ENCODE results near the gene APOO. TPM values are rescaled to one million over a fixed set of nuclear protein-coding genes. Genes with fewer than 3 reads are reported as not detected.

APOO gene
- total and polyA plus RNA-seq, 3 donors from 2014 or later: 29.4 to 33.8 (median 31.1) TPM

DNA sequence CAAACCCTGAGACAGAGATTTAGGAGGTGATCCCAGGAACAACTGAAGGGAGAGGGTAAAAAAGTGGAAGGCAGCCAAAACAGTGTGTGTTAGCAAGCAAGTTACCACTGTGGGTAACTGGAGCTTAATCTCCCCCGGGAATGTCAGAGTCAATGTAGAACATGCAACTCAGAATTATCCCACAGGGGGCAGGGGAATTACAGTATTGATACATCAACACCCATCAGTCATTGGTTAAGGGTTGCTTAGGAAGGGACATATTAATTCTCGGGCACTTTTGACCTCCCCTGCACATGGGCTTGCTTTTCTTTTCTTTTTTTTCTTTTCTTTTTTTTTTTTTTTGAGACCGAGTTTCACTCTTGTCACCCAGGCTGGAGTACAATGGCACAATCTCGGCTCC is 29.4 kb upstream of the APOO start:
- intact Hi-C loops (cut with DNase I; ENCODE audit: low total_unique reads): no loop called here

DNA sequence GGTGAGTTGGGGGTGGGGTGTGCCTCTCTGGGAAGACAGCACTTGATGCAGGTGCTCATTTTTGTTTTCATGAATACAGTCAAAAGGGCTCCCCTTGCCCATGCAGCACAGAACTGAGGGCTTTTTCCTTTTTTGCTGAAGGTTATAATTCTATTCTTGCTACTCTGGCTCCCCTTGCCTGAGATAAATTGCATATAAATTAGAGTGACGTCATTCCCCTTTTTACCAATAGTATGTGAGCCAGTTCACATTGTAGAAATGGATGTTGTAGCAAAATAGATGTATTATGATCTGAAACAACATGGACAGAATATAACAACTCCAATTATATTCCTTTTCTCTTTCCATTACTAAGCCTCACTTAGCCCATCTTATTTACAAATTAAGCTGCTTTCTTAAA is 28.4 kb upstream of the APOO start:
- Histone ChIP-seq H3K27me3 (no peaks in the 10 kb centered on the region), H3K4me3 (no peak overlapping the region), H3K27ac (no peak overlapping the region), H3K36me3 (ENCODE audit: low read depth, missing control alignments) (no peaks in the 10 kb centered on the region), H3K9me3 (no peaks in the 10 kb centered on the region), H3K4me1 (no peaks in the 10 kb centered on the region)
- intact Hi-C loops (cut with DNase I; ENCODE audit: low total_unique reads): no loop called here
- 31 to 63% methylated on average over 1 of the region's 1 CpG for WGBS, 2 donors
- TF ChIP-seq POLR2A (IDR thresholded peaks at IDR 0.05): no peak
- TF ChIP-seq, protein P1, sequence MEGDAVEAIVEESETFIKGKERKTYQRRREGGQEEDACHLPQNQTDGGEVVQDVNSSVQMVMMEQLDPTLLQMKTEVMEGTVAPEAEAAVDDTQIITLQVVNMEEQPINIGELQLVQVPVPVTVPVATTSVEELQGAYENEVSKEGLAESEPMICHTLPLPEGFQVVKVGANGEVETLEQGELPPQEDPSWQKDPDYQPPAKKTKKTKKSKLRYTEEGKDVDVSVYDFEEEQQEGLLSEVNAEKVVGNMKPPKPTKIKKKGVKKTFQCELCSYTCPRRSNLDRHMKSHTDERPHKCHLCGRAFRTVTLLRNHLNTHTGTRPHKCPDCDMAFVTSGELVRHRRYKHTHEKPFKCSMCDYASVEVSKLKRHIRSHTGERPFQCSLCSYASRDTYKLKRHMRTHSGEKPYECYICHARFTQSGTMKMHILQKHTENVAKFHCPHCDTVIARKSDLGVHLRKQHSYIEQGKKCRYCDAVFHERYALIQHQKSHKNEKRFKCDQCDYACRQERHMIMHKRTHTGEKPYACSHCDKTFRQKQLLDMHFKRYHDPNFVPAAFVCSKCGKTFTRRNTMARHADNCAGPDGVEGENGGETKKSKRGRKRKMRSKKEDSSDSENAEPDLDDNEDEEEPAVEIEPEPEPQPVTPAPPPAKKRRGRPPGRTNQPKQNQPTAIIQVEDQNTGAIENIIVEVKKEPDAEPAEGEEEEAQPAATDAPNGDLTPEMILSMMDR (IDR thresholded peaks at IDR 0.05): no peak
- no peak for DNase-seq

More for the DNA sequence above, 29.4 kb upstream of the APOO start:
- Histone ChIP-seq H3K4me1 (no peaks in the 10 kb centered on the region), H3K27ac (no peak overlapping the region), H3K9me3 (no peaks in the 10 kb centered on the region), H3K4me3 (no peak overlapping the region), H3K27me3 (no peaks in the 10 kb centered on the region), H3K36me3 (ENCODE audit: low read depth, missing control alignments) (no peaks in the 10 kb centered on the region)
- DNase-seq: no peak
- TF ChIP-seq POLR2A (IDR thresholded peaks at IDR 0.05): no peak
- TF ChIP-seq, protein P1 (IDR thresholded peaks at IDR 0.05): no peak
- 84 to 90% methylated on average over 2 to 4 of the region's 4 CpGs for WGBS, 2 donors

DNA sequence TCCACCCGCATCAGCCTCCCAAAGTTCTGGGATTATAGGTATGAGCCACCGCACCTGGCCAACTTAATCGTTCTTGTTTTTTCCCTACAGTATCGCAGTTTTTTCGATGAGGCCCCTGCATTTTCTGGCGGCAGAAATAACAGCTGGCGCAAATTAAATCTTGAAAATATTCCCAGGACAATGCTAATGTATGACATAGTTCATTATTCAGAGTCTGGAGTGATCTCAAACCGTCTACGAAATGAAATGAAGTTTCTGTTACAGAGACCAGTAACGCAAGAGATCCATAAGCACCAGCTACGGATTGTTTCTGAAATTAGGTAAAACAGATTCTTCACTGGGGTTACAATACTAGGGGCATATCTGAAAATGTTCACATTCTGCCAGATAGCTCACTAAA is 27.4 kb upstream of the APOO start:
- H3K4me1 ChIP-seq: no peaks in the 10 kb centered on the region
- no peaks in the 10 kb centered on the region for H3K9me3 ChIP-seq
- DNase-seq: no peak
- no peaks in the 10 kb centered on the region for H3K27me3 ChIP-seq
- no peak overlapping the region for H3K4me3 ChIP-seq
- intact Hi-C loops (cut with DNase I; ENCODE audit: low total_unique reads): no loop called here
- WGBS, 2 donors: 56 to 78% methylated on average over 11 of the region's 11 CpGs
- no peak for TF ChIP-seq POLR2A (IDR thresholded peaks at IDR 0.05)
- TF ChIP-seq, protein P1 (IDR thresholded peaks at IDR 0.05): no peak
- no peaks in the 10 kb centered on the region for H3K36me3 ChIP-seq (ENCODE audit: low read depth, missing control alignments)
- no peak overlapping the region for H3K27ac ChIP-seq

DNA sequence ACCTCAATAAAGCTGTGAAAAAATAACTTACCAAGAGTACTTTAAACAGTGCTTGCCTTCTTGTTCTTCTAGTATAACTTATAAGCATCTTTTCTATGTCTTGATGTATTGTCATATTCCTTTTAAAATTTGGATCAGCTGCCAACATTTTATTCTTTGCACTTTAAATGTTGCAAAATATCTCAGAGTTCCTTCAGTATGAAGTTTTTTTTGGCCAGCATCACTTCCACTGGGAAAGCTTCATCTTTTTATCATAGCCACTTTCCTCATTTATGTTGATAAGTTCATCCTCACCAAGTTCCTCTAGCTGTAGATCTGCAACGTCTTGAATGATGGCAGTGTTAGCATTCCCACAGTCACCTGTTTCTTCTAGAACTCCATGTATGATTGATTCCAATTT is 24.3 kb upstream of the APOO start:
- DNase-seq: no peak
- H3K27ac ChIP-seq: no peak overlapping the region
- TF ChIP-seq POLR2A (IDR thresholded peaks at IDR 0.05): no peak
- TF ChIP-seq, protein P1 (IDR thresholded peaks at IDR 0.05): no peak
- no peaks in the 10 kb centered on the region for H3K36me3 ChIP-seq (ENCODE audit: low read depth, missing control alignments)
- H3K9me3 ChIP-seq: no peaks in the 10 kb centered on the region
- intact Hi-C loops (cut with DNase I; ENCODE audit: low total_unique reads): no loop called here
- no peaks in the 10 kb centered on the region for H3K27me3 ChIP-seq
- H3K4me3 ChIP-seq: no peak overlapping the region
- no peaks in the 10 kb centered on the region for H3K4me1 ChIP-seq
- WGBS, 2 donors: 20 to 29% methylated on average over 1 of the region's 1 CpG

DNA sequence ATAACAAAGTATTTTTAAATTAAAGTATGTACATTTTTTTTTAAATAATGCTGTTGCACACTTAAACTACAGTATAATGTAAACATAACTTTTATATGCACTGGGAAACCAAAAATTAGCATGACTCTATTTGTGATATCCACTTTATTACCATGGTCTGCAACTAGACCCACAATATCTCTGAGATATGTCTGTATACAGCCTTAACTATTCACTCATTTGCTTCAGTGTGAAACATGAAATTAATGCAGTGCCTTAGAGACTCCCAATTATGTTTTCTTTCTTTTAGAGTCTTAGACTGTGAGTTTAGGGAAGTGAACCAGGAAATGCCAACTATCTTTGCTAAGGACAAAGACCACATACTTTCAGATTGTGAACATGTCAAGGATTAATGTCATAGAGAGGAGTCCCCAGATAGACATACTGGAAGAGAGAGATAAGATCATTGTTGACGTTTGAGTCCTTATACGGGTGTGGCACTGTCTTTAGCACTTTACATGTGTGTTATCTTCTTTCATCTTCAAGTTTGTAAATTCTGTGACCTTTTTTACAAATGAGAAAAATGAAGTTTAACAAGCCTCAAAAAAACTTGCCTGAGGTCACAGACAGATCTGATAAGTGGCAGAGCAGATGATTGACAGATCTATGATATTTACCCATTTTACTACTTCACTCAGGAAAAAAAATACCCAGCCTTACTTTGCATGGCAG is 23.3 kb upstream of the APOO start:
- WGBS, 2 donors: 37 to 51% methylated on average over 2 of the region's 2 CpGs

More for the DNA sequence above, 23.3 kb upstream of the APOO start:
- Histone ChIP-seq H3K27me3 (no peaks in the 10 kb centered on the region), H3K4me3 (no peak overlapping the region), H3K4me1 (no peaks in the 10 kb centered on the region), H3K9me3 (no peaks in the 10 kb centered on the region), H3K36me3 (ENCODE audit: low read depth, missing control alignments) (no peaks in the 10 kb centered on the region), H3K27ac (no peak overlapping the region)
- no peak for DNase-seq
- no peak for TF ChIP-seq POLR2A (IDR thresholded peaks at IDR 0.05)
- TF ChIP-seq, protein P1 (IDR thresholded peaks at IDR 0.05): no peak
- intact Hi-C loops (cut with DNase I; ENCODE audit: low total_unique reads): no loop called here

All from testis (tissue), 3 donors.